ENCODE data around the gene SLC22A31.
"Not testable (repeated sequence)": the region's sequence is repeated elsewhere in the genome, so short reads cannot be mapped to it uniquely, and the experiment has no call there.

SLC22A31 gene

GRCh38 chr16:89178453-89179147, 21.7 kb downstream of the SLC22A31 start:
- DNase-seq (ENCODE audit: low read depth) = no peak

- no peak for DNase-seq (ENCODE audit: low read depth)
Measured at GRCh38 chr16:89177501-89177900, 22.8 kb downstream of the SLC22A31 start.

- DNase-seq (ENCODE audit: low read depth) = no peak
Measured at GRCh38 chr16:89176717-89177116, 23.6 kb downstream of the SLC22A31 start.

- DNase-seq (ENCODE audit: low read depth) = no peak
Measured at GRCh38 chr16:89176147-89176690, 24.1 kb downstream of the SLC22A31 start.

GRCh38 chr16:89175280-89176146, 24.8 kb downstream of the SLC22A31 start:
- no peak for DNase-seq (ENCODE audit: low read depth)

- no peak for DNase-seq (ENCODE audit: low read depth)
Measured at GRCh38 chr16:89174877-89175276, 25.5 kb downstream of the SLC22A31 start.

GRCh38 chr16:89174055-89174827, 26.1 kb downstream of the SLC22A31 start:
- DNase-seq (ENCODE audit: low read depth) = no peak

- no peak for DNase-seq (ENCODE audit: low read depth)
Measured at GRCh38 chr16:89173174-89173921, 27.0 kb downstream of the SLC22A31 start.

GRCh38 chr16:89172528-89173173, 27.7 kb downstream of the SLC22A31 start:
- no peak for DNase-seq (ENCODE audit: low read depth)

- DNase-seq (ENCODE audit: low read depth) = no peak
Measured at GRCh38 chr16:89172171-89172527, 28.2 kb downstream of the SLC22A31 start.

- DNase-seq (ENCODE audit: low read depth) = peak; percentile 94
Measured at GRCh38 chr16:89171216-89172170, 28.8 kb downstream of the SLC22A31 start, which contains the start of gene CDH15. CDH15 (plus strand) TSS chr16:89171748; CDS start chr16:89171832, 84 bp downstream.

- DNase-seq (ENCODE audit: low read depth) = no peak
Measured at GRCh38 chr16:89170346-89171215, 29.8 kb downstream of the SLC22A31 start.

- no peak for DNase-seq (ENCODE audit: low read depth)
Measured at GRCh38 chr16:89169778-89170177, 30.6 kb downstream of the SLC22A31 start.

GRCh38 chr16:89168381-89169189, 31.8 kb downstream of the SLC22A31 start:
- DNase-seq (ENCODE audit: low read depth) = no peak

GRCh38 chr16:89167425-89167941, 32.9 kb downstream of the SLC22A31 start:
- peak; percentile 76 for DNase-seq (ENCODE audit: low read depth)

GRCh38 chr16:89166696-89167424, 33.5 kb downstream of the SLC22A31 start:
- no peak for DNase-seq (ENCODE audit: low read depth)

- not testable (repeated sequence) for DNase-seq (ENCODE audit: low read depth)
Measured at GRCh38 chr16:89165681-89165979, 34.7 kb downstream of the SLC22A31 start.

Data from T follicular helper cell (primary cell).